ENCODE results near the gene TRMT112. TPM values are rescaled to one million over a fixed set of nuclear protein-coding genes. Genes with fewer than 3 reads are reported as not detected.

The TRMT112 gene
- total RNA-seq, 6 experiments from 2014 or later: 246 to 269 (median 261) TPM

DNA sequence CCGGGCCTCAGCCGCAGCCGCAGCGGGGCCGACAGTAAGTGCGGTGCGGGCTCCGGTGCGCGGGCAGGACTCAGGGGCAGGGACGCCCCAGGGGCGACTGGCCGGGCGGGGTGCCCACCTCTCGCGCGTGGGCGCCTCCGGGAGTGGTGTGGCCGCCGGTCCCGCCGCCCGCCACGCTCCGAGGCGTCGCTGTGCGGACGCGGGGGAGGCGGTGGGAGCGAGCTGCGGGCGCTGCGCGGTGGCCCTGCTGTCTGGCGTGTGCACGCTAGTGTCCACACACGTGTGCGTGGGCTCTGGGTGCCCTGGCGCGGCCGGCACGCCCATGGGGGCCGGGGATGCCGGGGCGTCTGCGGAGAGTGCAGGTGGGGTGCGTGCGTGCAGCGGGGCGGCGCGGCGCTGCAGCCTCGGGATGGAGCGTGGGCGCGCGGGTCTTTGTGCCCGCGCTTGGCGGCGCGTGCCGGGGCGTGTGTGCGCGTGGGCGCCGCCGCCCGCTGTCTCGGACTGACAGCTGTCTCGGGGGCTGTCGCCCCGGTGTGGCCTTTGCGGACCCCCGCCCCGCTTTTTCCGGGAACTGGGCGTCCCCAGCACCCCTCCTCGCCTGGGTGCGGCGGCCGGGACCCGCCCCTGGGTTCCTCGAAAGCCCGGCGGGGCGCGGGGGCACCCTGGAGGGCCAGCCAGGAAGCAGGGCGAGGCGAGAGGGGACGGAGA, 25.5 kb downstream of the TRMT112 start:
- H3K4me1 Mint-ChIP-seq (ENCODE audit: low read depth): peaks cover under 1% of the 10 kb centered on the region; the same call in 1 of the 2 replicates
- TF ChIP-seq, protein P1, sequence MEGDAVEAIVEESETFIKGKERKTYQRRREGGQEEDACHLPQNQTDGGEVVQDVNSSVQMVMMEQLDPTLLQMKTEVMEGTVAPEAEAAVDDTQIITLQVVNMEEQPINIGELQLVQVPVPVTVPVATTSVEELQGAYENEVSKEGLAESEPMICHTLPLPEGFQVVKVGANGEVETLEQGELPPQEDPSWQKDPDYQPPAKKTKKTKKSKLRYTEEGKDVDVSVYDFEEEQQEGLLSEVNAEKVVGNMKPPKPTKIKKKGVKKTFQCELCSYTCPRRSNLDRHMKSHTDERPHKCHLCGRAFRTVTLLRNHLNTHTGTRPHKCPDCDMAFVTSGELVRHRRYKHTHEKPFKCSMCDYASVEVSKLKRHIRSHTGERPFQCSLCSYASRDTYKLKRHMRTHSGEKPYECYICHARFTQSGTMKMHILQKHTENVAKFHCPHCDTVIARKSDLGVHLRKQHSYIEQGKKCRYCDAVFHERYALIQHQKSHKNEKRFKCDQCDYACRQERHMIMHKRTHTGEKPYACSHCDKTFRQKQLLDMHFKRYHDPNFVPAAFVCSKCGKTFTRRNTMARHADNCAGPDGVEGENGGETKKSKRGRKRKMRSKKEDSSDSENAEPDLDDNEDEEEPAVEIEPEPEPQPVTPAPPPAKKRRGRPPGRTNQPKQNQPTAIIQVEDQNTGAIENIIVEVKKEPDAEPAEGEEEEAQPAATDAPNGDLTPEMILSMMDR (IDR thresholded peaks at IDR 0.05): no peak
- no peak overlapping the region for H3K4me3 Mint-ChIP-seq
- no peaks in the 10 kb centered on the region for H3K9me3 Mint-ChIP-seq
- H3K27me3 Mint-ChIP-seq (ENCODE audit: insufficient read depth): peaks cover 53% of the 10 kb centered on the region
- no peak for DNase-seq
- no peak overlapping the region for H3K27ac Mint-ChIP-seq
- H3K36me3 Mint-ChIP-seq (ENCODE audit: low read depth): no peaks in the 10 kb centered on the region

DNA sequence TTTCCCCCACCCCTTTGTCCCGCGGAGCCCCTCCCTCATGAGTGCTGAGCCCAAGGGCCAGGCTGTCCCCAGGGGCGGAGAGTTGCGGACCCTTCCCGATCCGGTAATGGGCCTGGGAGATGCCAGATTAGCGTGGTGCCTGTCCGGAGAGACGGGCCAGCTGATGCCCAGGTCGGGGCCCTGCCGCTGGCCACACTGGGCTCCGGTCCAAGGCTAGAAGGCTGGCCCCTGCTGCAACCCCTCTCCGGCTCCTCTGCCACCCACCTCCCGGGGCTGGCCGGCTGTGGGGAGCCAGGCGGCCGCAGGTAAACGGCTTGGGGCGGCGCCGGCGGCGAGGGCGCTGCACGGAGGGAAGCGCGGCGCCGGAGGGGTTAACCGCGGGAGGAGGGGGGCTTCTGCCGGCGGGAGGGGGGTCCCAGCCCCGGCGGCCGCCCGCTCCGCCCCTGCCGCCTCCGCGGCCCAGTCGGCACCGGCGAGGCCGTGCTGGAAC, 26.1 kb downstream of the TRMT112 start, which contains the start of gene KCNK4:
TSS of gene KCNK4 (plus strand) at position 41 of the 490 bp plus-strand sequence. CDS start 1,717 bp downstream, outside the sequence.
- no peak within 1 kb of the TSS for H3K27ac Mint-ChIP-seq
- H3K9me3 Mint-ChIP-seq: no peaks in the 10 kb centered on the region
- H3K36me3 Mint-ChIP-seq (ENCODE audit: low read depth): no peaks in the 10 kb centered on the region
- no peak for DNase-seq
- peaks cover 7% of the 10 kb centered on the region for H3K4me1 Mint-ChIP-seq (ENCODE audit: low read depth)
- 0 out of 2 replicates have a peak within 1 kb of the TSS, but pooled peaks have one; percentile 17 for H3K4me3 Mint-ChIP-seq
- TF ChIP-seq, protein P1 (IDR thresholded peaks at IDR 0.05): no peak
- peaks cover 49% of the 10 kb centered on the region for H3K27me3 Mint-ChIP-seq (ENCODE audit: insufficient read depth)

DNA sequence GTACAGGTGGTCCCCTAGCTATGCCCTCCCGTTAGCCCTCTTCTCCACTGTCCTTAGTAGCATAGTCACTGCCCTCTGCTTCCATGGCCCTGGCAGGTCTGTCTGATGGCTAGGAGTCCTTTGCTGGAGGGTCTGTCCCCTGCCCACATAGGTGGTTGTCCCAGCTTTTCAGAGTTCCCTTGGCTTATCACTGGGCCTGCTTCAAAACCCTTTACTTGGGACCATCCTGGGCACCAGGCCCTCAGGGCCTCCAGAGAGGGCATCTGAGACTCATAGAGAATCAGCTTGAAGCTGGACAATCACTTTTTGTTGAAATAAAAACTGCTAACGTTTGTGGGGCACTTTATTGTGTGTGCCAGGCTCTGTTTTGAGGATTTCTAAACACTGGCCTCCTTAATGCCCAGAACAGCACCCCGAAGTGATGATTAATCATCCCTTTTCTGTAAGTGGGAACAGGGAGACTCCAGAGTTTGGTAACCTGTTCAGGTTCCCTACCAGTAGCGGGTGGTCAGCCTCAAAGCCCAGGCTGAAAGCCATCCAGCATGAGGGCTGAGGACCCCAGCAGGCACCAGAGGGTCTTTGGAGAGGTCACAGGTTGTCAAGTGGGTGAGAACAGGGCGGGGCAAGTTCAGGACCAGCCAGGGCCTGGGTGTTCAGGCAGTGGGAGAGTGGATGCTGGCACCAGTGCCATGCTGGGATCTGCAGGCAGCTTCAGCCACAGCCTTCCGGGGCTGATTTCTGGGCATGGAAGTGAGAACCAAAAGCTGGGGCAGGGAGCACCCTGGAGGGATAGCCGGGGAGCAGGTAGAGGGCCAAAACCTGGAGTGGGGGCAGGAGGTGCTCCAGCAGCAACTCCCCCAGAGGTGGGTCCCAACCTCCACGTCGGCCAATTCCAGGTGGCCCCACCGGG, 26.8 kb downstream of the TRMT112 start:
- 0 out of 2 replicates have a peak overlapping the region, but pooled peaks have one; percentile 17 for H3K4me3 Mint-ChIP-seq
- TF ChIP-seq, protein P1 (IDR thresholded peaks at IDR 0.05): no peak
- H3K27me3 Mint-ChIP-seq (ENCODE audit: insufficient read depth): peaks cover 42% of the 10 kb centered on the region
- H3K4me1 Mint-ChIP-seq (ENCODE audit: low read depth): peaks cover 9% of the 10 kb centered on the region
- no peak overlapping the region for H3K27ac Mint-ChIP-seq
- no peaks in the 10 kb centered on the region for H3K9me3 Mint-ChIP-seq
- DNase-seq: no peak
- no peaks in the 10 kb centered on the region for H3K36me3 Mint-ChIP-seq (ENCODE audit: low read depth)

DNA sequence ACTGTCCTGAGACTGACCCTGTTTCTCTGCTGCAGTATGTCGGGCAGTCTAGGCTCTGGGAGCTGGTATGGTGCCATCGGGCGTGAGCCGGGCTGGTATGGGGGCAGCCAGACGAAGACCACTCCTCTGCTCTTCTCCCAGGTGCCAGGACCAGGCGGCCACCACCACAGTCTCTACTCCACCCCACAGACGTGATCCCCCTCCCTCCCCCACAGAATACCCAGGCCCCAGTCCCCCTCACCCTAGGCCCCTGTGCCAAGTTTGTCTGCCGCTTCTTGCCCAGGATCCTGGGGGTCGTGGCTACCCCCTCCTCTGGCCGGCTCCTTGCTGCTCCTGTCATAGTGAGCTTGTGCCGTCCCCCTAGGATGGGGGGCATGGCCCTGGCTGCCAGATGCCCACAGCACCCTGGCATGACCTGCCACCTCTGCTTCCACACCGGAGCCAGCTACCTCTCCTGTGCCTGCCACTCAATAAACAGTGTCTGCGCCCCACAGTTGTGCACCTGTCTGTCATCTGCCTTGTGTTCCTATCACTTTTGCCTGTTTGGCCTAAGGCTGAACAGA, 28.3 kb downstream of the TRMT112 start:
- no peak for DNase-seq
- Mint-ChIP-seq H3K4me3 (no peak overlapping the region), H3K9me3 (no peaks in the 10 kb centered on the region), H3K4me1 (ENCODE audit: low read depth) (peaks cover 9% of the 10 kb centered on the region), H3K27me3 (ENCODE audit: insufficient read depth) (peaks cover 27% of the 10 kb centered on the region), H3K36me3 (ENCODE audit: low read depth) (no peaks in the 10 kb centered on the region), H3K27ac (no peak overlapping the region)
- TF ChIP-seq, protein P1 (IDR thresholded peaks at IDR 0.05): no peak

DNA sequence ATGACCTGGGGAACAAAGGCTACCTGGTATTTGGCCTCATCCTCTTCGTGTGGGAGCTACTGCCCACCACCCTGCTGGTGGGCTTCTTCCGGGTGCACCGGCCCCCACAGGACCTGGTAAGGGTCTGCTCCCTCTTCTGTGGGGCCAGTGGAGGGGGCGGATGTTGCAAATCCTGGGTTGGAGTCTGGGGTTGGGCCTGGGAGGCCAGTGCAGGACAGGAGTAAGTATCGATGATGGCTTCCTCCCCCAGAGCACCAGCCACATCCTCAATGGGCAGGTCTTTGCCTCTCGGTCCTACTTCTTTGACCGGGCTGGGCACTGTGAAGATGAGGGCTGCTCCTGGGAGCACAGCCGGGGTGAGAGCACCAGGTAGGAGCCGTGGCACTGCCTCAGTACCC, 29.0 kb downstream of the TRMT112 start:
- TF ChIP-seq, protein P1 (IDR thresholded peaks at IDR 0.05): no peak
- H3K9me3 Mint-ChIP-seq: no peaks in the 10 kb centered on the region

More for the DNA sequence above, 29.0 kb downstream of the TRMT112 start:
- H3K27me3 Mint-ChIP-seq (ENCODE audit: insufficient read depth): peaks cover 20% of the 10 kb centered on the region
- no peak overlapping the region for H3K27ac Mint-ChIP-seq
- H3K4me1 Mint-ChIP-seq (ENCODE audit: low read depth): peaks cover 11% of the 10 kb centered on the region
- DNase-seq: no peak
- H3K4me3 Mint-ChIP-seq: no peak overlapping the region
- no peaks in the 10 kb centered on the region for H3K36me3 Mint-ChIP-seq (ENCODE audit: low read depth)

Data from HFFc6 (cell line).